GM21390 (cell line): Measurements from ENCODE around the gene ACACB.
"Not testable (repeated sequence)": the region's sequence is repeated elsewhere in the genome, so short reads cannot be mapped to it uniquely, and the experiment has no call there.

ENCODE experiments used
- ATAC-seq: cut with Tn5 transposase; IDR thresholded peaks from one replicate; pipeline ENCODE4 v1.9.1; 2021; ENCODE audit not compliant: unreplicated experiment

ACACB gene

DNA sequence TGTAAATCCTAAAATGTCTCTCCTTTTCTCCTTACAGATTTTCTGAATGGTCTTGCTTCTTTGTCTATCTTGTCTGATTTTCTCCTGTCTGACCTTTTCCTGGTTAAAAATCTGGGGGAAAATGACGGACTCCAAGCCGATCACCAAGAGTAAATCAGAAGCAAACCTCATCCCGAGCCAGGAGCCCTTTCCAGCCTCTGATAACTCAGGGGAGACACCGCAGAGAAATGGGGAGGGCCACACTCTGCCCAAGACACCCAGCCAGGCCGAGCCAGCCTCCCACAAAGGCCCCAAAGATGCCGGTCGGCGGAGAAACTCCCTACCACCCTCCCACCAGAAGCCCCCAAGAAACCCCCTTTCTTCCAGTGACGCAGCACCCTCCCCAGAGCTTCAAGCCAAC lies 23.0 kb downstream of the ACACB start:
- ATAC-seq = no peak

DNA sequence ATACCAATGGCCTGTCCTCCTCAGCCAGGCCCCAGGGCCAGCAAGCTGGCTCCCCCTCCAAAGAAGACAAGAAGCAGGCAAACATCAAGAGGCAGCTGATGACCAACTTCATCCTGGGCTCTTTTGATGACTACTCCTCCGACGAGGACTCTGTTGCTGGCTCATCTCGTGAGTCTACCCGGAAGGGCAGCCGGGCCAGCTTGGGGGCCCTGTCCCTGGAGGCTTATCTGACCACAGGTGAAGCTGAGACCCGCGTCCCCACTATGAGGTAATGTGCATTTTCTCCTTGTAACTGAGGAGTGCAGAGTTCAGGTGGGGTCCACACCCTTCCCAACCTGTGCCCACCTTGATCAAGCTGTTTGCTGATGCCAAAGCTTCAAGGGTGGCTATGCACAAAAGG lies 23.4 kb downstream of the ACACB start:
- ATAC-seq = no peak

DNA sequence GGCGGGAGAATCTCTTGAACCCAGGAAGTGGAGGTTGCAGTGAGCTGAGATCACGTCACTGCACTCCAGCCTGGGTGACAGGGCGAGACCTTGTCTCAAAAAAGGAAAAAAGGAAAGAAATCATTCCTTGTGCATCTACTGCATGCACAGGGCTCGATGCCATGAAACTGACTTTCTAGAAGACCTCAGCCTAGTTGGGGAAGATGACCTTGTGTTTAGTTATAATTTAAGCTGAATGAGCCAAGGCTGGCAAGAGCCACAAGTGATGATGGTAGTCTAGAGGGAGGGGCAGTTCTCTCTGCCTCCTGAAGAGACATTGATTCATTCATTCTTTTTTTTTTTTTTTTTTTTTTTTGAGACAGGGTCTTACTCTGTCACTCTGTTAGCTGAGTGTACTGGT lies 24.2 kb downstream of the ACACB start:
- ATAC-seq = no peak

GRCh38 chr12:109144224-109144623 lies 27.8 kb downstream of the ACACB start:
- no peak for ATAC-seq

DNA sequence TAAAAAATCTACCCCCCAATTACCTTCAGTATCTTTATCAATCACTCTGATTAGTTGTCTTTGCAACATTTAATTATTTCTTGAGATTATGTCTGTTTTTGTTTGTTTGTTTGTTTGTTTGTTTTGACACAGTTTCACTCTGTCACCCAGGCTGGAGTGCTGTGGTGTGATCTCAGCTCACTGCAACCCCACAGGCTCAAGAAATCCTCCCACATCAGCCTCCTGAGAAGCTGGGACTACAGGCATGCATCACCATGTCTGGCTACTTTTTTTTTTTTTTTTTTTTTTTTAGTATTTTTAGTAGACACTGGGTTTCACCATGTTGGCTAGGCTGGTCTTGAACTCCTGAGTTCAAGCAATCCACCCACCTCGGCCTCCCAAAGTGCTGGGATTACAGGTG lies 30.7 kb downstream of the ACACB start:
- ATAC-seq = not testable (repeated sequence)

DNA sequence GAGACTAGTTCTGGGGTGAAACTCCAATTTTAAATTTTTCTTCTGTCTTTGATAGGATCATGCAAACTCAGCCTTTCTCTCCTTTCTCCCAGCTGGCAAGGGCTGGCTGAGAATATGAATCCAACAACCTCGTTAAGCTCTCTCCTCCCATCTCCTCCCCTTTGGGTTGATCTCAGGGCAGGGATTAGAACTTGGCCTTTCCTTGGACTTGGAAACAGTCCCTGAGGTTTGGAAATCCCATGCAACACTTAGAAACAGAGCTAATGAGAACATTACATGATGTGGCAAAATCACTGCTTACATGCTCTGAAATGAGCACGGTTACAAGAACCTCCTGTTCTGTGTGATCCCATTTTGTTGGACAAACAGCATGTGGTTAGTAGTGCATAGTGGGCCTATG lies 31.6 kb downstream of the ACACB start:
- ATAC-seq = no peak

DNA sequence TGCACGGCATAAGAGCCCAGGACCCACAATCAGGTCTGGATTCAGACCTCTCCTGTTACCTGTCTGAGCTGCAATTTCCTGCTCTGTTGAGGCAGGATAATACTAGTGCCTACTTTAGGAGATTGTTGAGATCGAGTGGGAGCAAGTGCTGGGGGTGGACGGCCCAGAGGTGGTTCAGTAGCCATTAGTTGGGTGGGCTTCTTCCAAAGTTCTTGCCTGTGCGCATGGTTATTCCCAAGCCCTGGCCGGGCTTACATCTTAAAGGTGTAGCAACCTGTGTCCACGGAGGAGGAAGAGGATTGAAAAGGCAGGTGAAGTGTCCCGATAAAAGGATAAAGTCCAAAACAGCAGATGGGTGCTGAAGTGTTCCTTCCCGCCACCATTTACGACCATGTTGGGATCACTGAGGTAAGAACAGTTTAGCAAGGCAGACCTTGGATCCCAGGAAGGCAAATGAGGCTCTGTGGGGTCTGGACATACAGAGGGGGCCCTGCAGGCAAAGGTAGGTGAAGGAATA lies 33.8 kb downstream of the ACACB start:
- ATAC-seq = no peak

GRCh38 chr12:109151457-109151856 lies 35.1 kb downstream of the ACACB start:
- ATAC-seq = no peak

DNA sequence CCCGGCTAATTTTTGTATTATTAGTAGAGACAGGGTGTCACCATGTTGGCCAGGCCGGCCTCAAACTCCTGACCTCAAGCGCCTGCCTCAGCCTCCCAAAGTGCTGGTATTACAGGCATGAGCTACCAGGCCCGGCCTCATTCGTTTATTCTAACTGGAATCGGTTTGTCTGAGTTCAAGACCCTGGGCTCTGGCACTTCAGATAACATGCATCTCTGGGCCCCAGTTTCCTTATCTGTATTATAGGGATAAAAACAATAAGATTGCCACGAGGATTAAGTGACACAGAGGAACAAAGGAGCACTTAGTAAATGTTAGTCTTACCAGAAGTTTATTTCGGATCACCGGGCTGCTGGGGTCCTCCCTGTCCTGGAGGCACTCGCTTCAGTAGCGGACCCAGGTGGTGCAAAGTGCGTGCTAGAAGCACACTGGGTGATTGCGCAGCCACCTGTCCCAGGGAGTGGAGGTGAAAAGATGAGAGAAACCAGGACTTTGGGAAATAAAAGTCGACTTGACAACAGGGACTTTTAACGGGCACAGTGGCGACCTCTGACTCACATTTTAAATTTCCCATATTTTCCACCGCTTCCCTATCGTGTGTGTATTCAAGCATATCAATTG lies 37.5 kb downstream of the ACACB start:
- ATAC-seq = no peak

DNA sequence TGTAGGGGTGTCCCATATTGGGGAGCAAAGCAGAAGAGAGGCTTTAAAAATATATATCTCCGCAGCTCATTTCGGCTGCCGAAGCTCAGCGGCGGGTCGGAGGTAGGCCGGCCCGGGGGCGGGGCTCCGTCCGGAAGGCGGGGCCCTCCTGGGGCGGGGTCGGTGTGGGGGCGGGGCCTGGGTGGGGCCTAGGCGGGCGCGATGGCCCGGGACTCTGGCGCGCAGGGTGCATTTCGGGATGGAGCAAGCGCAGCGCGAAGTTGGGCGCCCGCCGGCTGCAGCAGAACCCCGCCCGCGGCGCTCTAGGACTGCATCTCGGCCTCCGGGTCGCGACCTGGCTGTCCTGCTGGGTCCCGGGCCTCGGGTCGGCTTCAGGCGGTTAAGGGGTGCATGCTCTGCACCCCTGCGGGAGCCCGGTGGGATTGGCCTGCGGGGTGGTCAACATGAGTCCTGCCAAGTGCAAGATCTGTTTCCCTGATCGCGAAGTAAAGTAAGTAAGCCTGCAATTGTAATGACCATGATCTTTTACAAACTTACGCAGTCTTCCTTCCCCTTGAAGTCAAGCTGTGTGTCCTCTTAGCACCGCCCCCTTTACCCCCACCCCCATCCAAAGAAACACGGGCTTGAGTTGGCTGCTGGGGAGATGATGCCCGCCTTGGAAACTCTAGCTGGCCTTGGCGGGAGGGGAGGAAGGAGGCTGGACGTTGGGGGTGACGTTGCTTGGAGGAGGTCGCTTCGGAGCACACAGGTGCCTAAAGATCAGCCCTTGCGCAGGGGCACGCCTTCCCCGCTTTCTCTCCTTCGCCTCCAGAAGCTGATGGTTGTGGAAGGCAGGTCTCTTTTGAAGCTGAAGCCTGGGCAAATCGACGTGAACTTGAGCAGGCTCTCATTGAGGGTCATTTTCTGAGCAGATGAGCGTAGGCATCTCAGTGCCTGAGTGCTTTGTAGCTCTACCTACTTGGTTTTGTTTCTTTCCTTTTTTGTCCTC lies 38.4 kb downstream of the ACACB start:
- peak; percentile 91 for ATAC-seq

- ATAC-seq = no peak
Observed at GRCh38 chr12:109156036-109156435, 39.6 kb downstream of the ACACB start.

DNA sequence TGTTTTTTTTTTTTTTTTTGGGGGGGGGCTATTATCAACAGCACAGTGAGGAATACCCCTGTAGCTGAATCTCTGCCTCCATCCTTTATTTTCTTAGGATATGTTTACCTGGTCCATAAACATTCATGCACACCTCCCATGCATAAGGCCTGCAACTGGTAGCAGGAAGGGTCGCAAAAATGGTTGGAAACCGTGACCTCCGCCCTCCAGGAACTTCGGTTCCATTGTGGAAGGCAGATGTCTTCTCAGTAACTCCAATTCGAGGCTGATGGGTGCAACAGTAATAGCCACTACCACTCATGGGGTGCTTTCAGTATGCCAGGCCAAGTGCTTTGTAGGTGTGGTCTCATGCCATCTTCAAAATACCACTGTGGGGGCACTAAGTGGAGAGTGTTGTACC lies 40.2 kb downstream of the ACACB start:
- no peak for ATAC-seq

DNA sequence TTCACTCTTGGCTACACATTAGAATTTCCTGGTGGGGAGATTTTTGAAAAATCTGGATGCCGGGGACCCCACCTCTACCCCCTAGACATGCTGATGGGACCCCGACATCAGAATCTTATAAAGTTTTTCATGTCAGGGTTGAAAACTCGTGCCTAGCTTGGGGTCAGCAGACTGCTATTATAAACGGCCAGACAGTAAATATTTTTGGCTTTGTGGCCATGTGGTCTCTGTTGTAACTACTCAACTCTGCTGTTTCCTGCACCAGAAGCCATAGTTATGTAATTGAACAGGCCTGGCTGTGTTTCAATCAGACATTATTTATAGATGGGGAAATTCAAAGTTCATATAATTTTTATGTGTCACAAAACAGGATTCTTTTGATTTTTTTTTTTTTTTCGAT lies 41.6 kb downstream of the ACACB start:
- ATAC-seq = no peak

GRCh38 chr12:109160433-109160832 lies 44.0 kb downstream of the ACACB start:
- no peak for ATAC-seq

GRCh38 chr12:109160873-109161272 lies 44.5 kb downstream of the ACACB start:
- no peak for ATAC-seq

- no peak for ATAC-seq
Observed at GRCh38 chr12:109162551-109162950, 46.2 kb downstream of the ACACB start.

- ATAC-seq = no peak
Observed at GRCh38 chr12:109163167-109163566, 46.8 kb downstream of the ACACB start.

GRCh38 chr12:109165599-109165998 lies 49.2 kb downstream of the ACACB start:
- no peak for ATAC-seq

GRCh38 chr12:109166371-109166770 lies 50.0 kb downstream of the ACACB start:
- ATAC-seq = no peak

GRCh38 chr12:109167781-109168180 lies 51.4 kb downstream of the ACACB start:
- no peak for ATAC-seq

- ATAC-seq = no peak
Observed at GRCh38 chr12:109169262-109169661, 52.9 kb downstream of the ACACB start.

DNA sequence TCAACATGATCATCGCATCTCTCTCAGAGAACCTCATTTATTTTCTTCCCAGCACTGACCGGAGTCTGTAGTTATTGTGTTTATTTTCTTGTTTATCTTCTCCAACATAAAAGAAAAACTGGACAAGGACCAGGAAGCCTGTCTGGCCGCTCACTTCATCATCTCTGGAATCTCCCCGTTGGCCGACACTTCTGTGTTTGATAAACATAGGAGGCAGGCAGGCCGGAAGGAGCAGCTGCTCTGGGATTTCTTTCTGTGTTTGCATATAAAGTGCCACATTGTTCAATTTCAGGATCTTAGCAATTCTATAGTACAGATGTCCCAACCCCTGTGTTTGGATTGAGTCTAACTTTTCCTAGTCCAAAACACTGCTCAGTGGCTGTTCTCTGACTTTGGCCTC lies 53.3 kb downstream of the ACACB start:
- no peak for ATAC-seq
